Smooth muscle cell (in vitro differentiated cells): ENCODE results near the gene CRYBA2. TPM values are rescaled to one million over a fixed set of nuclear protein-coding genes. Genes with fewer than 3 reads are reported as not detected.

Experiments
- DNase-seq: peaks from one replicate; lab custom pipeline; 2025; ENCODE audit not compliant: unreplicated experiment; lab: John Stamatoyannopoulos, UW
- H2AFZ ChIP-seq: fragments of 200-600 bp; sonication (generic); 2 replicates; pipeline ENCODE4 v1.6.0; 2016; ENCODE audit warnings: antibody characterized with exemption, low read depth, mild to moderate bottlenecking
- H3F3A ChIP-seq: fragments of 200-600 bp; sonication (generic); 2 replicates; pipeline ENCODE4 v1.6.0; 2017; ENCODE audit warnings: antibody characterized with exemption, low read depth
- H3K27ac ChIP-seq: fragments of 200-600 bp; sonication (generic); 2 replicates; pipeline ENCODE4 v1.5.1; 2016; ENCODE audit warnings: low read depth, mild to moderate bottlenecking
- H3K27me3 ChIP-seq: fragments of 200-600 bp; sonication (generic); 2 replicates; pipeline ENCODE4 v1.6.1; 2016; ENCODE audit warnings: low read depth, mild to moderate bottlenecking
- H3K36me3 ChIP-seq: fragments of 200-600 bp; sonication (generic); 2 replicates; pipeline ENCODE4 v1.5.1; 2016; ENCODE audit warnings: low read depth
- H3K4me1 ChIP-seq: fragments of 200-600 bp; sonication (generic); 2 replicates; pipeline ENCODE4 v1.5.1; 2016; ENCODE audit warnings: low read depth
- H3K4me2 ChIP-seq: fragments of 200-600 bp; sonication (generic); 2 replicates; pipeline ENCODE4 v1.6.0; 2016; ENCODE audit warnings: mild to moderate bottlenecking
- H3K4me3 ChIP-seq: fragments of 200-600 bp; sonication (generic); 2 replicates; pipeline ENCODE4 v1.5.1; 2016; ENCODE audit warnings: mild to moderate bottlenecking
- H3K79me2 ChIP-seq: fragments of 200-600 bp; sonication (generic); 2 replicates; pipeline ENCODE4 v1.6.0; 2016; ENCODE audit warnings: low read depth, mild to moderate bottlenecking
- H3K9ac ChIP-seq: fragments of 200-600 bp; sonication (generic); 2 replicates; pipeline ENCODE4 v1.6.0; 2016; ENCODE audit warnings: low read depth
- H3K9me3 ChIP-seq: fragments of 200-600 bp; sonication (generic); replicated peaks from 2 replicates; pipeline ENCODE4 v1.5.1; 2016; ENCODE audit warnings: low read depth
- H4K20me1 ChIP-seq: fragments of 200-600 bp; sonication (generic); 2 replicates; pipeline ENCODE4 v1.6.0; 2016; ENCODE audit warnings: low read depth
- CTCF ChIP-seq: fragments of 200-600 bp; sonication (generic); IDR thresholded peaks from 2 replicates; pipeline ENCODE4 v1.5.1; 2017; ENCODE audit warnings: borderline replicate concordance, mild to moderate bottlenecking, antibody characterized with exemption; ENCODE audit not compliant: insufficient read depth, poor library complexity, severe bottlenecking
- WGBS: methylation state at CpG from one replicate; pipeline ENCODE4 v1.1.7; 2016; ENCODE audit warnings: low lambda C conversion rate; 5-methylcytosine and 5-hydroxymethylcytosine counted together
- polyA plus RNA-seq: library from polyadenylated mRNA; unstranded; fragments of >200 nt; fragmentation: Nextera tagmentation; extraction: Ambion mirVana; gene quantifications from 2 replicates; pipeline ENCODE4 v1.2.1, GENCODE V29; 2016
- total RNA-seq: library from RNA; depleted of rRNA; stranded (reverse); fragments of >200 nt; gene quantifications from 2 replicates; pipeline ENCODE4 v1.2.3, GENCODE V29; 2014

The CRYBA2 gene
- total and polyA plus RNA-seq, 2 experiments from 2014 or later = not detected

GRCh38 chr2:218992196-218992595, 1.0 kb downstream of the CRYBA2 start:
- TF ChIP-seq CTCF = no peak
- H3K4me1 ChIP-seq = peaks cover 7% of the 10 kb centered on the region
- no peaks in the 10 kb centered on the region for H3K79me2 ChIP-seq
- no peaks in the 10 kb centered on the region for H3K36me3 ChIP-seq
- no peak overlapping the region for H3K4me2 ChIP-seq
- DNase-seq = no peak
- no peaks in the 10 kb centered on the region for H4K20me1 ChIP-seq
- H3K4me3 ChIP-seq = no peak overlapping the region
- H3K9me3 ChIP-seq = no peaks in the 10 kb centered on the region
- peaks cover 87% of the 10 kb centered on the region for H3K27me3 ChIP-seq
- no peak overlapping the region for H2AFZ ChIP-seq
- H3K27ac ChIP-seq = no peak overlapping the region
- H3F3A ChIP-seq = no peaks in the 10 kb centered on the region
- 41% methylated on average over 7 of the region's 7 CpGs for WGBS
- H3K9ac ChIP-seq = no peak overlapping the region

- H3K4me2 ChIP-seq = no peak overlapping the region
- no peak overlapping the region for H3K9ac ChIP-seq
- H3K27me3 ChIP-seq = peaks cover 92% of the 10 kb centered on the region
- no peak overlapping the region for H3K4me3 ChIP-seq
- no peaks in the 10 kb centered on the region for H3K9me3 ChIP-seq
- 22% methylated on average over 12 of the region's 13 CpGs for WGBS
- H3K36me3 ChIP-seq = no peaks in the 10 kb centered on the region
- no peaks in the 10 kb centered on the region for H3K79me2 ChIP-seq
- H2AFZ ChIP-seq = no peak overlapping the region
- H3F3A ChIP-seq = no peaks in the 10 kb centered on the region
- no peaks in the 10 kb centered on the region for H4K20me1 ChIP-seq
- no peak overlapping the region for H3K27ac ChIP-seq
- no peak for DNase-seq
- no peak for TF ChIP-seq CTCF
- H3K4me1 ChIP-seq = peaks cover 7% of the 10 kb centered on the region
Measured at GRCh38 chr2:218991674-218992168, 1.5 kb downstream of the CRYBA2 start.

- Histone ChIP-seq H3K36me3 (no peaks in the 10 kb centered on the region), H4K20me1 (no peaks in the 10 kb centered on the region), H3F3A (no peaks in the 10 kb centered on the region), H3K27me3 (peaks cover 100% of the 10 kb centered on the region), H3K4me2 (no peak overlapping the region), H3K9me3 (no peaks in the 10 kb centered on the region), H3K79me2 (no peaks in the 10 kb centered on the region), H3K4me1 (peaks cover 7% of the 10 kb centered on the region), H3K9ac (no peak overlapping the region), H3K4me3 (no peak overlapping the region), H2AFZ (no peak overlapping the region), H3K27ac (no peak overlapping the region)
- no peak for DNase-seq
- WGBS = 34% methylated on average over 6 of the region's 6 CpGs
- no peak for TF ChIP-seq CTCF
Measured at GRCh38 chr2:218990612-218991011, 2.6 kb downstream of the CRYBA2 start.

GRCh38 chr2:218990052-218990451, 3.2 kb downstream of the CRYBA2 start:
- Histone ChIP-seq H2AFZ (no peak overlapping the region), H3K9me3 (no peaks in the 10 kb centered on the region), H3K36me3 (no peaks in the 10 kb centered on the region), H3K27ac (no peak overlapping the region), H3K9ac (no peak overlapping the region), H3K79me2 (no peaks in the 10 kb centered on the region), H3K4me3 (no peak overlapping the region), H3K27me3 (peaks cover 100% of the 10 kb centered on the region), H3K4me2 (no peak overlapping the region), H3K4me1 (peaks cover 7% of the 10 kb centered on the region), H4K20me1 (no peaks in the 10 kb centered on the region), H3F3A (no peaks in the 10 kb centered on the region)
- no peak for TF ChIP-seq CTCF
- 38% methylated on average over 8 of the region's 9 CpGs for WGBS
- DNase-seq = no peak
